GM13977 (cell line): Measurements from ENCODE around the gene ARHGAP15.

Experiments
- DNase-seq: peaks from one replicate; pipeline ENCODE4 v3.0.0; 2012; ENCODE audit warnings: low spot score
- CTCF ChIP-seq: IDR thresholded peaks from 2 replicates; pipeline ENCODE4 v1.5.1; 2012; ENCODE audit warnings: mild to moderate bottlenecking, control low read depth; ENCODE audit not compliant: insufficient read depth; ENCODE audit errors: extremely low read depth, missing control alignments
- in situ Hi-C: fragments of 300-500 bp; cut with MboI; formaldehyde crosslinking; loops from one replicate; pipeline ENCODE4 v1.12.0; 2022; ENCODE audit warnings: low sequenced_read_pairs, low pct_unique_long_range_greater_than_20kb, mixed read lengths, inconsistent platforms; ENCODE audit not compliant: unreplicated experiment

The ARHGAP15 gene

GRCh38 chr2:143394062-143394461 lies 264.8 kb downstream of the ARHGAP15 start:
- in situ Hi-C loops: no loop called here
- no peak for TF ChIP-seq CTCF
- no peak for DNase-seq

DNA sequence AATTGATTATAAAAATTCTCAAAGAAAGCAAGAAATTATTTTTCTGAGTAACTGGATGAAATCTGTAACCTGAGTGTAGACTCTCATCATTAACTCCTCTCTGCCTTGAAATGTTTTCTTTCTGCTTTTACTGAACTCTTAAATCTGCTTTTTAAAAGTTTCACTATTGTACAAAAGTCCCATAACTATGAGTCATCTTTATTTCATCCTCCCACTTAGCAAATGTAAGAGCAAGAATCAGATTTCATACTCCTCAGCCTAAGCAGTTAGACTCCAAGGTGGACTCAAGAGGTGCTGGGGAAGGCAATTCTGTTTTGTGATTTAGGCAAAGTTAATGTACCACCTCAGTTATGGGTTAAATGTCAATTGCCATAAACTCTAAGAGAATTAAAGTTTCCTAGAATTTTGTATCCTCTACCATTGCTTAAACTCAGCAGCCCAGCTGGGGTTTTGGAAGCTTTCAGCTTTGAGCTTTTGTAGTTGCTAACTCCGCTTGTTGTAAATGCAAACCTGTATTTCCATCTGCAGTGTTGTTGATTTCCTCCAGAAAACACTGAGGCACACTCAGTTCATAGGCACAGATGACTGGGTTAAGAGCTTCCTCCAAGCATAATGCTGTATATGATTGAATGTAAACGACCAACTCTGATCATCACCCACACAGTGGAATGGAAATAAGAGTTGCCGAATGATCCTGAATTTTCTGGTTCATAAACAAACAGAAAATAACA lies 268.8 kb downstream of the ARHGAP15 start:
- in situ Hi-C loops: no loop called here
- TF ChIP-seq CTCF: no peak
- DNase-seq: no peak

DNA sequence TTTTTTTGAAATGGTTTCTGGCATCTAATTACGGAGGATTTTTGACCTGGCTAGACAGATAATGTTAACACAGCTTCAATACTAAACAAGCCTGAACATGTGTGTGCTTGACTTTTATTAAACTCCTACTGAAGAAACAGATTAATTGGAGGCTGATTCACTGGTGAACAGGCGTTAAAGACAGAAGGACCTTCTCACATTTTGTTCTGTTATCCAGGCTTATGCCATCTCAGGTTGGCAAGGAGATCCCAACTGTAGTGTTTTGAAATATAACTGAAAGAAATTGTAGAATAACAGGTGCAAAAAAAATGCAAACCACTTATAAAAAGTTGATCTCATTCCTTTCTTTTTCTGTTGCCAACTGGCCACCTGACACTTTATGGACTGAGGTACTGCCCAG lies 269.6 kb downstream of the ARHGAP15 start:
- in situ Hi-C loops: no loop called here
- DNase-seq: no peak
- no peak for TF ChIP-seq CTCF

- in situ Hi-C loops: no loop called here
- no peak for DNase-seq
- no peak for TF ChIP-seq CTCF
Observed at GRCh38 chr2:143399631-143400069, 270.4 kb downstream of the ARHGAP15 start.

DNA sequence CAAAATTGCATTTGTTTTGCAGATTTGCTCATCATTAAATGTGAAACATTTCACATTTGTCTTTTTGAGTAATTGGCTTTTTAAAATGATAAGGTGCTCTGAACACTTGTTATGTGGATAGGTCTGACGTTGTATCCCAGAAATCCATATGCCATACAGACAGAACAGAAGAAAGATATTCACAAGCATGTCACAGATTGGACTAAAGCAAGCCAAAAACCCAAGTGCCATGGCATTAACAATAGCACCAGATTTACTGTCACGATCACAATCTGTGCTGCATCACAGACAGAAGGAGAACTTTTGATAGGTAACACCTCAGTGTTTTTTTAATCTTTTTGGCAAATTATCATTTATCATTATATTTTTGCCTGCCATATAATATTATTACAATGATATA lies 272.6 kb downstream of the ARHGAP15 start:
- no peak for TF ChIP-seq CTCF
- in situ Hi-C loops: no loop called here
- DNase-seq: no peak

DNA sequence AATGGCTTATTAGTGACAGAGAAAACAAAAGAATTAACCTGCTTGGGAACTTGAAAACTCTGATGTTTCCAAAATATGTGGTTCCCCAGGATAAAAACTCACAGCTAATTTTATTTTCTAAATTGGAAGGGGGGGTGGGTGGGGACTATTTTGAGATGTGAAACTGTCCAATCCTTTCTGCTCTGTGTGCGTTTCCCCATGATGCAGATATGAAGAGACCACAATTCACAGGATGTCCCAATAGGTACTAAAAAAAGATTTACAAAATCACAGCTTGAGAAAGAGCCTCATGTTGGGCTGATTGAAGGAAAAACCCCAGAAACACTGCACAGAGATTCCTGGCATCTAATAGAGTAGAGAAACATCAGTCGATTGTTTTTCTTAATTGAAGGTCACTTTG lies 273.2 kb downstream of the ARHGAP15 start:
- no peak for DNase-seq
- TF ChIP-seq CTCF: no peak
- in situ Hi-C loops: no loop called here
